ENCODE measurements around the gene ANLN. TPM values are rescaled to one million over a fixed set of nuclear protein-coding genes. Genes with fewer than 3 reads are reported as not detected.
A peak's percentile ranks its signal among the peaks of the same experiment; 100 is the strongest.
"Not testable (repeated sequence)": the region's sequence is repeated elsewhere in the genome, so short reads cannot be mapped to it uniquely, and the experiment has no call there.

Gene ANLN
- total and polyA plus RNA-seq, 2 experiments from 2014 or later = 26.9 to 66.7 TPM

GRCh38 chr7:36475381-36475780 lies 85.7 kb downstream of the ANLN start:
- no peaks in the 10 kb centered on the region for H3K36me3 Mint-ChIP-seq (ENCODE audit: low read depth)

GRCh38 chr7:36478745-36479144 lies 89.1 kb downstream of the ANLN start:
- H3K27me3 ChIP-seq (ENCODE audit: insufficient read depth) = no peaks in the 10 kb centered on the region
- H3K27ac Mint-ChIP-seq = no peak overlapping the region
- H3K4me3 ChIP-seq = no peak overlapping the region
- H3K27me3 Mint-ChIP-seq (ENCODE audit: insufficient read depth, low read depth, poor library complexity) = peaks cover 2% of the 10 kb centered on the region
- H4K20me1 ChIP-seq (replicated peaks; ENCODE audit: insufficient read depth) = no peaks in the 10 kb centered on the region
- no peaks in the 10 kb centered on the region for H3K36me3 ChIP-seq (ENCODE audit: insufficient read depth)
- DNase-seq (ENCODE audit: low spot score) = no peak
- H3F3A ChIP-seq (replicated peaks; ENCODE audit: low read depth) = no peaks in the 10 kb centered on the region
- H3K4me1 Mint-ChIP-seq = no peaks in the 10 kb centered on the region
- H3K4me3 Mint-ChIP-seq = no peak overlapping the region
- H3K27ac ChIP-seq (ENCODE audit: low read depth) = no peak overlapping the region
- peaks cover 9% of the 10 kb centered on the region; the same call in 1 of the 2 replicates for H3K9me2 ChIP-seq (ENCODE audit: insufficient read depth)
- no peaks in the 10 kb centered on the region for H3K4me1 ChIP-seq (ENCODE audit: insufficient read depth)
- H3K9me3 Mint-ChIP-seq = no peaks in the 10 kb centered on the region
- H3K79me2 ChIP-seq (replicated peaks; ENCODE audit: insufficient read depth) = no peaks in the 10 kb centered on the region
- H2AFZ ChIP-seq = no peak overlapping the region
- ATAC-seq = no peak
- H3K4me2 ChIP-seq = no peak overlapping the region
- no peaks in the 10 kb centered on the region for H3K36me3 Mint-ChIP-seq (ENCODE audit: low read depth)
- no peak for TF ChIP-seq STAT1 (IDR thresholded peaks at IDR 0.05; ENCODE audit: unreplicated experiment)
- TF ChIP-seq POLR2AphosphoS5 (IDR thresholded peaks at IDR 0.05; ENCODE audit: low read depth) = no peak
- no peak for TF ChIP-seq JUNB (IDR thresholded peaks at IDR 0.05; ENCODE audit: unreplicated experiment)

More at GRCh38 chr7:36475381-36475780, 85.7 kb downstream of the ANLN start:
- H3K4me2 ChIP-seq = no peak overlapping the region
- H3K4me3 ChIP-seq = no peak overlapping the region
- H3F3A ChIP-seq (replicated peaks; ENCODE audit: low read depth) = no peaks in the 10 kb centered on the region
- ATAC-seq (no peak), DNase-seq (ENCODE audit: low spot score) (peak; percentile 12)
- H3K27ac Mint-ChIP-seq = no peak overlapping the region
- no peaks in the 10 kb centered on the region for H4K20me1 ChIP-seq (replicated peaks; ENCODE audit: insufficient read depth)
- H3K36me3 ChIP-seq (ENCODE audit: insufficient read depth) = no peaks in the 10 kb centered on the region
- peaks cover 7% of the 10 kb centered on the region for H3K27me3 Mint-ChIP-seq (ENCODE audit: insufficient read depth, low read depth, poor library complexity)
- H3K4me1 Mint-ChIP-seq = no peaks in the 10 kb centered on the region
- no peak overlapping the region for H3K27ac ChIP-seq (ENCODE audit: low read depth)
- H3K4me1 ChIP-seq (ENCODE audit: insufficient read depth) = no peaks in the 10 kb centered on the region
- no peak for TF ChIP-seq STAT1 (IDR thresholded peaks at IDR 0.05; ENCODE audit: unreplicated experiment)
- TF ChIP-seq ETS1 (IDR thresholded peaks at IDR 0.05) = no peak
- TF ChIP-seq CTCF (conservative IDR thresholded peaks at IDR 0.05; ENCODE audit: low read depth in 2 of 2) = no peak
- H3K27me3 ChIP-seq (ENCODE audit: insufficient read depth) = no peaks in the 10 kb centered on the region
- peaks cover 4% of the 10 kb centered on the region; the same call in 1 of the 2 replicates for H3K9me2 ChIP-seq (ENCODE audit: insufficient read depth)
- H2AFZ ChIP-seq = no peak overlapping the region
- H3K4me3 Mint-ChIP-seq = no peak overlapping the region
- no peaks in the 10 kb centered on the region for H3K79me2 ChIP-seq (replicated peaks; ENCODE audit: insufficient read depth)
- H3K9me3 Mint-ChIP-seq = no peaks in the 10 kb centered on the region

GRCh38 chr7:36483853-36484252 lies 94.2 kb downstream of the ANLN start:
- not testable (repeated sequence) for H2AFZ ChIP-seq; H3K4me1 ChIP-seq (ENCODE audit: insufficient read depth); H3F3A ChIP-seq (replicated peaks; ENCODE audit: low read depth); H3K4me3 Mint-ChIP-seq; H3K27ac ChIP-seq (ENCODE audit: low read depth); H3K4me3 ChIP-seq; H3K9me3 Mint-ChIP-seq; H3K27me3 Mint-ChIP-seq (ENCODE audit: insufficient read depth, low read depth, poor library complexity); H3K36me3 ChIP-seq (ENCODE audit: insufficient read depth); H3K79me2 ChIP-seq (replicated peaks; ENCODE audit: insufficient read depth); ATAC-seq; H3K27ac Mint-ChIP-seq; DNase-seq (ENCODE audit: low spot score); H3K4me2 ChIP-seq; H4K20me1 ChIP-seq (replicated peaks; ENCODE audit: insufficient read depth); H3K9me2 ChIP-seq (ENCODE audit: insufficient read depth); H3K27me3 ChIP-seq (ENCODE audit: insufficient read depth); H3K36me3 Mint-ChIP-seq (ENCODE audit: low read depth); H3K4me1 Mint-ChIP-seq
